Measurements from ENCODE around the gene UBE2QL1. TPM values are rescaled to one million over a fixed set of nuclear protein-coding genes. Genes with fewer than 3 reads are reported as not detected.

Gene UBE2QL1
- polyA plus RNA-seq, 1 of the 3 experiments (the other 2 are of a cell fraction): 0.28 TPM

- no peaks in the 10 kb centered on the region for H3K9me2 ChIP-seq
- no peaks in the 10 kb centered on the region for H3K36me3 ChIP-seq (replicated peaks in 1 of 2; ENCODE audit: control insufficient read depth in 1 of 2, insufficient read depth in 2 of 2, low read length in 1 of 2)
- H3F3A ChIP-seq (replicated peaks; ENCODE audit: insufficient read depth): no peaks in the 10 kb centered on the region
- H2AFZ ChIP-seq (ENCODE audit: low read depth): no peak overlapping the region
- no peaks in the 10 kb centered on the region for H4K20me1 ChIP-seq (ENCODE audit: insufficient read depth)
- ChIA-PET CTCF (interaction anchor here (1.2 kb wide), 1 partner anchor 76 kb away, joined by 4 read pairs; no protein-coding TSS in a partner anchor), POLR2A (no interaction called here)
- DNase-seq: no peak
- no peak overlapping the region for H3K27ac ChIP-seq (ENCODE audit: low read depth in 2 of 2, low read length in 1 of 2)
- no peak overlapping the region for H3K4me2 ChIP-seq
- no peak overlapping the region for H3K4me3 ChIP-seq (ENCODE audit: low read depth in 2 of 2, low read length in 1 of 2)
- no peaks in the 10 kb centered on the region for H3K79me2 ChIP-seq (ENCODE audit: insufficient read depth)
- WGBS (ENCODE audit: low lambda C conversion rate): 66% methylated on average over 12 of the region's 16 CpGs
- no peak overlapping the region for H3K9ac ChIP-seq
- H3K4me1 ChIP-seq (ENCODE audit: control insufficient read depth in 1 of 2, insufficient read depth in 2 of 2, low read depth in 1 of 2, low read length in 1 of 2): peaks cover 0 to 7% of the 10 kb centered on the region in 2 experiments; a peak in 1 of 4 replicates
- no peaks in the 10 kb centered on the region for H3K27me3 ChIP-seq (ENCODE audit: insufficient read depth)
- no peak for TF ChIP-seq EZH2phosphoT487 (IDR thresholded peaks at IDR 0.05; ENCODE audit: borderline replicate concordance, low read depth)
- no peak for TF ChIP-seq NRF1 (IDR thresholded peaks at IDR 0.05; ENCODE audit: low read depth, low read length)
- TF ChIP-seq JUND (IDR thresholded peaks at IDR 0.05): no peak
- no peak for TF ChIP-seq ZBTB33 (IDR thresholded peaks at IDR 0.05; ENCODE audit: borderline replicate concordance, low read depth)
- TF ChIP-seq YY1 (IDR thresholded peaks at IDR 0.05; ENCODE audit: low read depth): no peak
- TF ChIP-seq GABPA (IDR thresholded peaks at IDR 0.05; ENCODE audit: low read depth): no peak
- TF ChIP-seq RFX5 (IDR thresholded peaks at IDR 0.05; ENCODE audit: low read length): no peak
- no peak for TF ChIP-seq RAD21 (IDR thresholded peaks at IDR 0.05; ENCODE audit: low read length)
- no peak for TF ChIP-seq TAF1 (IDR thresholded peaks at IDR 0.05; ENCODE audit: borderline replicate concordance, low read depth, low read length)
- no peak for TF ChIP-seq POLR2AphosphoS5 (IDR thresholded peaks at IDR 0.05; ENCODE audit: low read depth, low read length)
- no peak for TF ChIP-seq ELF1 (IDR thresholded peaks at IDR 0.05)
- TF ChIP-seq USF2 (IDR thresholded peaks at IDR 0.05; ENCODE audit: borderline replicate concordance, low read depth, low read length): no peak
- TF ChIP-seq CTCF (IDR thresholded peaks at IDR 0.05): no peak
- TF ChIP-seq FOXJ3 (CRISPR knock-in tag; IDR thresholded peaks at IDR 0.05): no peak
- no peak for TF ChIP-seq MEF2A (IDR thresholded peaks at IDR 0.05; ENCODE audit: borderline replicate concordance, low read depth)
- no peak for TF ChIP-seq REST (IDR thresholded peaks at IDR 0.05; ENCODE audit: low read depth, low read length)
- no peak for TF ChIP-seq MXI1 (IDR thresholded peaks at IDR 0.05; ENCODE audit: low read depth, low read length)
- H3K9me3 ChIP-seq: no peaks in the 10 kb centered on the region
These were observed 58.0 kb downstream of the UBE2QL1 start for GRCh38 chr5:6506611-6507010.

Measured in SK-N-SH (cell line).